Endothelial cell (in vitro differentiated cells): Measurements from ENCODE around the gene ZNF415. TPM values are rescaled to one million over a fixed set of nuclear protein-coding genes. Genes with fewer than 3 reads are reported as not detected.

Experiments
- DNase-seq: peaks from one replicate; pipeline ENCODE4 v3.0.0; 2021; ENCODE audit warnings: low spot score
- H3K27ac Mint-ChIP-seq: one replicate; pipeline ENCODE4 v1.8.0; 2021; ENCODE audit warnings: mixed read lengths, inconsistent platforms; ENCODE audit not compliant: unreplicated experiment
- H3K27me3 Mint-ChIP-seq: one replicate; pipeline ENCODE4 v1.8.0; 2021; ENCODE audit warnings: mild to moderate bottlenecking, moderate library complexity, mixed read lengths, inconsistent platforms; ENCODE audit not compliant: unreplicated experiment
- H3K36me3 Mint-ChIP-seq: one replicate; pipeline ENCODE4 v1.8.0; 2021; ENCODE audit warnings: mild to moderate bottlenecking, low read depth, mixed read lengths, inconsistent platforms; ENCODE audit not compliant: unreplicated experiment
- H3K4me1 Mint-ChIP-seq: one replicate; pipeline ENCODE4 v1.8.0; 2021; ENCODE audit warnings: mild to moderate bottlenecking, mixed read lengths, inconsistent platforms; ENCODE audit not compliant: unreplicated experiment
- H3K4me3 Mint-ChIP-seq: one replicate; pipeline ENCODE4 v1.8.0; 2021; ENCODE audit warnings: mild to moderate bottlenecking, mixed read lengths, inconsistent platforms; ENCODE audit not compliant: unreplicated experiment
- H3K9me3 Mint-ChIP-seq: one replicate; pipeline ENCODE4 v1.8.0; 2021; ENCODE audit warnings: mixed read lengths, inconsistent platforms; ENCODE audit not compliant: unreplicated experiment
- CTCF ChIP-seq: fragments of 200-600 bp; sonication (generic); IDR thresholded peaks from one replicate; pipeline ENCODE4 v1.5.0; 2021; ENCODE audit warnings: antibody characterized with exemption; ENCODE audit not compliant: unreplicated experiment
- total RNA-seq: library from RNA; stranded (reverse); fragmentation: NEBNext Ultra II Directional; extraction: Animal tissue kit (Norgen Biotek cat#: 25700); gene quantifications from one replicate; pipeline ENCODE4 v1.2.1, GENCODE V29; 2021; ENCODE audit not compliant: unreplicated experiment

Gene ZNF415
- total RNA-seq, 1 donor from 2014 or later: 8.7 TPM

- Mint-ChIP-seq H3K9me3 (peaks cover 9% of the 10 kb centered on the region), H3K4me3 (no peak overlapping the region), H3K27ac (no peak overlapping the region)
These were observed 28.4 kb upstream of the ZNF415 start for GRCh38 chr19:53161123-53161522.

GRCh38 chr19:53160350-53160749, 27.6 kb upstream of the ZNF415 start:
- TF ChIP-seq CTCF: no peak
- Mint-ChIP-seq H3K36me3 (peaks cover 33% of the 10 kb centered on the region), H3K9me3 (peaks cover 6% of the 10 kb centered on the region), H3K4me3 (no peak overlapping the region), H3K4me1 (peaks cover 15% of the 10 kb centered on the region), H3K27ac (no peak overlapping the region), H3K27me3 (peaks cover 10% of the 10 kb centered on the region)
- DNase-seq: no peak

More at GRCh38 chr19:53161123-53161522, 28.4 kb upstream of the ZNF415 start:
- Mint-ChIP-seq H3K36me3 (peaks cover 41% of the 10 kb centered on the region), H3K4me1 (peaks cover 15% of the 10 kb centered on the region), H3K27me3 (peaks cover 10% of the 10 kb centered on the region)
- no peak for TF ChIP-seq CTCF
- DNase-seq: no peak

GRCh38 chr19:53158119-53158656, 25.5 kb upstream of the ZNF415 start:
- peak overlapping the region; percentile 90 for H3K4me3 Mint-ChIP-seq
- H3K36me3 Mint-ChIP-seq: peaks cover 27% of the 10 kb centered on the region
- TF ChIP-seq CTCF: no peak
- H3K4me1 Mint-ChIP-seq: peaks cover 23% of the 10 kb centered on the region
- H3K9me3 Mint-ChIP-seq: peaks cover 4% of the 10 kb centered on the region
- H3K27ac Mint-ChIP-seq: no peak overlapping the region
- peak; percentile 42 for DNase-seq
- peaks cover 14% of the 10 kb centered on the region for H3K27me3 Mint-ChIP-seq

- peaks cover 4% of the 10 kb centered on the region for H3K9me3 Mint-ChIP-seq
- peaks cover 14% of the 10 kb centered on the region for H3K27me3 Mint-ChIP-seq
- TF ChIP-seq CTCF: no peak
- H3K27ac Mint-ChIP-seq: no peak overlapping the region
- peaks cover 25% of the 10 kb centered on the region for H3K4me1 Mint-ChIP-seq
- H3K4me3 Mint-ChIP-seq: peak overlapping the region; percentile 90
- peaks cover 31% of the 10 kb centered on the region for H3K36me3 Mint-ChIP-seq
- peak; percentile 9 for DNase-seq
These were observed 24.9 kb upstream of the ZNF415 start for GRCh38 chr19:53157626-53158025.

- Mint-ChIP-seq H3K4me3 (peak overlapping the region; percentile 90), H3K27me3 (peaks cover 14% of the 10 kb centered on the region), H3K36me3 (peaks cover 31% of the 10 kb centered on the region), H3K4me1 (peaks cover 25% of the 10 kb centered on the region), H3K27ac (peak overlapping the region; percentile 59), H3K9me3 (peaks cover 4% of the 10 kb centered on the region)
- no peak for TF ChIP-seq CTCF
- no peak for DNase-seq
These were observed 24.1 kb upstream of the ZNF415 start for GRCh38 chr19:53156850-53157249.
